Activated gamma-delta T cell treated with Interleukin-2 at 50 U/mL for 16 hours (primary cell): ENCODE results near the gene UBR2.

Experiments
- DNase-seq: peaks from one replicate; pipeline ENCODE4 v3.0.0-alpha.2; 2020

The UBR2 gene

GRCh38 chr6:42563697-42564505 is at the start of gene UBR2:
TSS of gene UBR2 (plus strand) at chr6:42564029. CDS start at chr6:42564320, 291 bp downstream.
- peak; percentile 92 for DNase-seq

DNA sequence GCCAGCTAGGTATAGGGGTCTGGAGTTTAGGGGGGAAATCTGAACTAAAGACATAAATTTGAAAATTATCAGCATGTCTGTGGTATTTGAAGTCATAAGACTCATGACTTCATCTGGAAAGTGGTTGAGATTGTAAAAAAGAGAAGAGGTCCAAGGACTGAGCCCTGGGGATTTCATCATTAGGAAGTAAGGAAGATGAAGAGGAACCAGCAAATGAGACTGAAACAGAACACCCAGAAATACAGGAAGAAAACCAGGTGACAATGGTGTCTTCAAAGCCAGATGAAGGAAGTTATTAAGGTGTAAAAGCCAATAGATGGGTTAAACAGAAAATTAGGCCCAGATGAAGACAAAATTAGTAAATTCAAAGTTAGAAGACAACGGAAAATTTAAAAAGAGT is 49.1 kb upstream of the UBR2 start:
- no peak for DNase-seq

DNA sequence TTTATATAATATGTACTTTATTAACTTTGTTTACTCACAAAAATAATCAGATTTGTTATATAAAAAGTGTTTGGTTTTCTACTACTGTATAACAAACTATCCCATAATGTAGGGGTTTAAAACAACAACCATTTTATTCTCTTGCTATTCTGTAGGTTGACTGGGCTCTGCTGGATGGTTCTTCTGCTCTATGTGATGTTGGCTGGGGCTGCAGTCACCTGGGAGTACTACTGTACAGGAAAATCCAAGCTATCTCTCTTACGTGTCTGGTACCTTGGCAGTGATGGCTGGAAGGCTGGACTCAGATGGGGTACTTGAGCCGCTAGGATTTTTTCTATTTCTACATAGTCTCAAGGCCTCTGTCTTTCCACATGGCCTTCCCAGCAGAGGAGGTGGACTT is 44.0 kb upstream of the UBR2 start:
- DNase-seq = no peak

GRCh38 chr6:42520786-42521607 is 42.8 kb upstream of the UBR2 start:
- no peak for DNase-seq

DNA sequence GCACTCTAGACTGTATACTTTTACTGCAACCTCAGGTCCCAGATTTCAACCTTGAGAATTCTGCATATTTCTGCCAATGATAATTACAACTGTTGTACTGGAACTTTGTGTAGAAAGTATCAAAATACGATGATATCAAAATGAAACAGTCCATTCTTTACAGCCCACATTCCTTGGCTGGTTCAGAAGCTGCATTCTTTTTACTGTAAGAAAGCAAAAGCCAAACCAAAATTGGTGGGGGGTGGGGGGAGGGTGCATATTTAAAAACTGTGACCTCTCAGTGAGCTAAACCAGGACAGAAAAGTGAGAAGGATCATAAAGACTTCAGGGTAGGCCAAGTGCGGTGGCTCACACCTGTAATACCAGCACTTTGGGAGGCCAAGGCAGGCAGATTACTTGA is 41.8 kb upstream of the UBR2 start:
- DNase-seq = no peak

GRCh38 chr6:42522942-42523814 is 40.7 kb upstream of the UBR2 start:
- DNase-seq = no peak

- no peak for DNase-seq
Observed at GRCh38 chr6:42525206-42525605, 38.6 kb upstream of the UBR2 start.

DNA sequence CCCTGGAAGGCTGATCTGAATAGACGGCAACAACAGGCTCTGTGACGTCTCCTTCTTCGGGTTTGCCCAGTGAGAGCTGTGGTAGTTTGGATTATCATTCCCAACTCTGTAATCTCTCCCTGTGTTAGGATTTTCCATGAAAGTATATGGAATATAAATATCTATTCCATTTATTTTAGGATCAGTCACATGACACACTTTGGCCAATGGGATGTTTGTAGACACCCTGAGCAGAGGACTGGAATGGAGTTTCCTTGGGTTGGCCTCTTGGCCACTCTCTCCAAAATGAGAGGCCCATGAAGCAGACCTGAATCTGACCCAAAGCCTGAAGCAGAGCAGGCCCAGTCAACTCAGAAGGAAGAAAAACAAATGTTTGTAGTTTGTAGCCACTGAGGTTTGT is 37.2 kb upstream of the UBR2 start:
- no peak for DNase-seq

- no peak for DNase-seq
Observed at GRCh38 chr6:42527204-42527603, 36.6 kb upstream of the UBR2 start.

DNA sequence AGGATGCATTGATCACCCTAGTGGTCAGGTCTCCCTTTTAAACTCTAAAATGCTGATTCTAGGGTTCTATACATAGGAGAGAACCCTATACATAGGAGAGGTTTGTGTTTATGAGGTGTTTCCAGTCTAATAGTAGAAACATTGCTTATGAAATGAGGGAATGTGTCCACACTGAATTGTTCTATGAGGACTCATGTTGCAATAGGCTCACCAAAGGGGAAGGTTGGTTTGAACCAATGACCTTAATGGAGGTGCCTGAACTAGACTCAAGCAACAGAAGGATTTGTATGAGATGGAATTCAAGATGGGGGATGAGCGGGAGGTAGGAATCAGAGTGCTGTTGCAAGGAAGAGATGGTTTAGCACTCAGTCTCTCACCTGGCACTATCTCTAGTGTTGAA is 33.5 kb upstream of the UBR2 start:
- DNase-seq = no peak

DNA sequence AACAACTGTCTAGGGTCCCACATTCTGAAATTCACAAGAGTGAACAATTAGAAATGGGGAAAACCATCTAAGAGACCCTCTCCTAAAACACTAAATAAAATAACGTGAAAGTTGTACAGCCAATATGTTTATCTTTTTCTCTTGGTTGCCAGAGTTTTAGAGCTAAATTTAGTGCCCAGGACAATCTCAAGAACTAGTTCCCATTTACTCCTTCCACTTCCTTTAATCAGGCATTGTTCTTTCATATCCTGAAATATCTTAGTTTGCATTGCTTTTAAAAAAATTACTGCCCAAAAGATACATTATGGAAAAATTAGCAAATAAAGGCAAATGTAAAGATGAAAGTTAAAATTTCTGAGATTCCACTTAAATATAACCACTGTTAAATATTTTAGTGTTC is 33.1 kb upstream of the UBR2 start:
- DNase-seq = no peak

GRCh38 chr6:42532038-42532669 is 31.7 kb upstream of the UBR2 start:
- DNase-seq = no peak

- no peak for DNase-seq
Observed at GRCh38 chr6:42533794-42534193, 30.0 kb upstream of the UBR2 start.

DNA sequence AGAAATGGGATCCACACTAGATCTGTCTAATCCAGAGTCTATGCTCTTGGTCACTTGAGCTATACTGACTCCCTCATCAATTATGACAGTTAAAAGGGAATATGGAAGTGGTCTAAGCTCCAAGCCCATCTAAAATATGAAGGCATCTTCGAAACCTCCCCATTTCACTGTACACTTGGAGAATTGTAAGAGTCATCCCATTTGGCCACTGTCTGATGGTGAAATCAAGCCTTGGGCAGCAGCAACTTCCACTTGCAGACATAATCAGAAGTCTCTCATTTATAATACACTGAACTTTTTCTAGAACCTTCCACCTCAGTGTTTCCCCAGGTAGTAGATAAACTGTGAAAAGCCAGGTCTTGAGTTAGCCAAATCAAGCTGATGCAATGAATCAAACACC is 26.3 kb upstream of the UBR2 start:
- DNase-seq = no peak

DNA sequence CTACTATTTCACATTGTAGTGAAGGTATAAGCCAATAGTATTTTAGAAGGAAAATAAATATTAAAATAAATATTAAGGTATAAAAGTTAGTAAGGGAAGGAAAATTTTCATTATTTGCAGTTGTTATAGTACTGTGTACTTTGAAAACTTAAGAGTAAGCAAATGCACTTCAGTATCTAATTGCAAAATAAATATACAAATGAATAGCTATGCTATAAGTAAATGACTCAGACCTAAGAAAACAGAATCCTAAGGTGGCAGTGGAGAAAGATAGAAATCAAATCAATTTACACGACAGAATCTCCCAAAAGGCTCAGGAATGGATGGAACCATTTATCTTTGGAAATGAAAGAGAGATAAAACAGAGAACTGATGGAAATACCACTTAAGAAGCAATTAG is 24.7 kb upstream of the UBR2 start:
- no peak for DNase-seq

DNA sequence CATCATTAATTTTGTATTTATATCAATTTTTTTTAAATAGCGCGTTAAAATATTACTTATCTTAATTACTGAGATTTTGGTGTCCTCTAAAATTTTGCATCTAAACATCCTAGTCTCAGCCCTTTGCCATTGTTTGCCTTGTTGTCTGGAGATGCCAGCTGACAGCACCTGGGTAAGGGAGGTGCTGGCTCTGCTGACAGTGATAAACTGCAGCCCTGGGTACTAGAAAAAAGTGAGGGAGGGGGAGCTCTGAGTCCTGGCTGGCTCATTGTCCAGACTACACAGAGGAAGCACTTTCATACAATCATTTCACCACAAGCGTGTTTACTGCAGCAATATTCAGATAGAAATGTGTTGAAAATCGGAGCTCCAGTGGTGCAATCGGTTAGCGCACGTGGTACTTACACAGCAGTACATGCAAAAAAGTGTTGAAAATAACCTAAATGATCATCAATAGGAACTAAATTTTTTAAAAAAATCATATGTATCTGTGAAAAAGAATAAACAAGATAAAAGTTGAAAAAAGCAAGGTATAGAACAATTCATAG is 18.5 kb upstream of the UBR2 start:
- no peak for DNase-seq

DNA sequence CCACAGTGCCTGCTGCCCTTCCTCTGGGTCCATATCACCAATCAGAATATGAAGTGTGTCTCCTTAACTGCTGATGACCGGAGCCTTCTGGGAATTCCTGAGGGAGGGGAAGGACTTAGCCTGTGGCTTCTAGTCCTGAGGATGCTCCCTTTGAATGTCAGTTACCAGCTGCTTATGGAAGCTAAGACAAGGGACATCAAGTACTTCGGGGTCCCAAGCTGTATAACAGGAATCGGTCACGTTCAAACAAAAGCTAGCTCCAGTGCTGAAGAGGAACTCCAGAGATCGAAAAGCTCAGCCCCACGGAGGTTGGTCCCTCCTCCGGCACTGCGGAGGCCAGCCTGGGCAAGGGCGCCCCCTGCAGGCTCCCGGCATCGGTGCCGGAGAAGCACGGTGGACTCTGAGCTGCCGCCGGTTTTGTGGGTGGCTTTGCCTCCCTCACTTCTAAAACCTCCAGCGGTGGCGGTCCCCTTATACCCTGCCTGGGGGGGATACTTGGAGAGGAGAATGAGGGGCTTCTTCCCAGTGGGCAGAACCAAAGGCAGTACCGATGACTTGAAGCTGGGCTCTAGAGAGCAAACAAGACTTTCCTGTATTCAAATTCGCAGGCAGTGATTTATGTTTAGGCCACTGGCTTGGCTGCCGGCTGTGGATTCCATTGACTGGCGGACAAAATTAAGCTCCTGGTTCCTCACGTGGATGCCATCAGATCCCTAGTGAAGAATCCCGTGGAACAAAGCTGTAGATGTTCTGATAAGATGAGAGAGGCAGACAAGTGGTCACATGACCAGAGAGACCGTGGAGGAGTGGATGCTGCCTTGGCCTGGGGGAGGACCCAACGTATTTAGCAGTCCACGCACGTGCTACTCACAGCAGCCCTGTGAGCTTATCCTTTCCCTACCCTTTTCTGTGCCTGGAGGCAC is 16.2 kb upstream of the UBR2 start:
- DNase-seq = peak; percentile 89

DNA sequence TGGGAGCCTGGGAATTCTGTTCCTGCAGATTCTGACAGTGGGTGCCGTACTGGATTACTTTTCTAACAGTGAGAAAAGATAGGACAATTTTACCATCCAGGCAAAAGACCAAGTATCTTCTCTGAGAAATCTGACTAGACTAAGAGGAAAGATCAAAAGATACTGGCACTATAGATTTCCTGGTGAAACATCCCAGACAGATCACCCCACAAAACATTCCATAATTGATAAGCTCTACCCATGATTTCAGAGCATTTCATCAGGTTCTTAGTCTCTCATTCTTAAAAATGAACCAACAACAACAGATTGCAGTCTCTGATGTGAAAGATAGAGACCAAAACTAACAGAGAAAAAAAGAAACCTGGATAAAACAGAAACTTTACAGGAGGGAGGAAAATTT is 13.6 kb upstream of the UBR2 start:
- DNase-seq = no peak

DNA sequence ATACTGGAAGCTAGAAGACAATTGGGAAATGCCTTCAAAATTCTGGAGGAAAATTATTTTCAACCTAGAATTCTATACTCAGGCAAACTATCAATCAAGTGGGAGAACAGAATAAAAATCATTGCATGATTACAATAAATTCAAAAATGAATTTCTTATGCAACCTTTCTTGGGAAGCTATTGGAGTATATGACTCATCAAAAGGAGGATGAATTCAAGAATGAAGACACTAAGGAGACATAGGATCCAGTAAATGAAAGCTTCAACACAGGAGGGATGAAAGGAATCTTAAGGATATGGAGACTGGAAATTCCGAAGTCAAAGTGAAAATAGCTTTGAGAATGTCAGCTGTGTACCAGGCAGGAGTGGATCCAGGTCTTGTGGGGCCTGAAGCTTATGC is 12.6 kb upstream of the UBR2 start:
- no peak for DNase-seq

- DNase-seq = no peak
Observed at GRCh38 chr6:42552380-42552779, 11.4 kb upstream of the UBR2 start.
